Spleen (tissue), 11 donors: ENCODE data around the gene TAF11L13. TPM values are rescaled to one million over a fixed set of nuclear protein-coding genes. Genes with fewer than 3 reads are reported as not detected.

Experiments used
- DNase-seq: peaks from one replicate; pipeline ENCODE4 v3.0.0-alpha.2; 2020
- H3K27ac ChIP-seq, 8 donors: fragments of 200-600 bp; sonication (generic) in 7 of 8; 1 replicate in 4 of 8; 2 replicates in 4 of 8; pipeline versions ENCODE4 v1.5.0 to v1.8.0; 2016 to 2021; ENCODE audit warnings: inconsistent platforms in 4 of 8, mild to moderate bottlenecking in 4 of 8, moderate library complexity in 1 of 8
- H3K27me3 ChIP-seq, 7 donors: fragments of 200-600 bp; sonication (generic) in 6 of 7; replicated peaks in 1 of 7; 1 replicate in 4 of 7; 2 replicates in 3 of 7; pipeline versions ENCODE4 v1.5.0 to v1.8.0; 2016 to 2021; ENCODE audit warnings: inconsistent platforms in 3 of 7, mild to moderate bottlenecking in 1 of 7
- H3K36me3 ChIP-seq, 6 donors: fragments of 200-600 bp; sonication (generic) in 5 of 6; 1 replicate in 4 of 6; 2 replicates in 2 of 6; pipeline versions ENCODE4 v1.5.0 to v1.8.0; 2016 to 2021; ENCODE audit warnings: inconsistent platforms in 2 of 6
- H3K4me1 ChIP-seq, 6 donors: fragments of 200-600 bp; sonication (generic) in 5 of 6; 1 replicate in 3 of 6; 2 replicates in 3 of 6; pipeline versions ENCODE4 v1.5.0 to v1.8.0; 2016 to 2021; ENCODE audit warnings: inconsistent platforms in 3 of 6
- H3K4me3 ChIP-seq, 8 donors: fragments of 200-600 bp; sonication (generic) in 7 of 8; 1 replicate in 4 of 8; 2 replicates in 4 of 8; pipeline versions ENCODE4 v1.5.0 to v1.8.0; 2016 to 2021; ENCODE audit warnings: inconsistent platforms in 4 of 8, mild to moderate bottlenecking in 4 of 8, moderate library complexity in 2 of 8
- H3K9me3 ChIP-seq, 8 donors: fragments of 200-600 bp; sonication (generic) in 7 of 8; 1 replicate in 4 of 8; 2 replicates in 4 of 8; pipeline versions ENCODE4 v1.5.0 to v1.8.0; 2016 to 2021; ENCODE audit warnings: inconsistent platforms in 4 of 8
- CTCF ChIP-seq, 11 experiments: fragments of 200-600 bp in 7 of 11; fragments of 450-650 bp in 4 of 11; sonication (generic) in 4 of 11; IDR thresholded peaks in 8 of 11; conservative IDR thresholded peaks in 3 of 11; 1 replicate in 7 of 11; 2 replicates in 4 of 11; pipeline versions ENCODE4 v1.4.0 to v1.8.0; 2016 to 2021; ENCODE audit warnings: antibody characterized with exemption in 11 of 11, inconsistent platforms in 4 of 11, mild to moderate bottlenecking in 1 of 11
- POLR2A ChIP-seq, 3 donors: fragments of 450-650 bp; IDR thresholded peaks; one replicate each; pipeline ENCODE4 v1.5.1; 2017; ENCODE audit warnings: antibody characterized with exemption in 3 of 3, mild to moderate bottlenecking in 1 of 3
- POLR2AphosphoS5 ChIP-seq, 3 donors: sonication (generic); formaldehyde crosslinking; IDR thresholded peaks; one replicate each; pipeline ENCODE4 v1.5.1; 2017; ENCODE audit warnings: antibody characterized with exemption in 3 of 3
- WGBS, 5 donors: extraction: QIAGEN DNeasy Blood & Tissue Kit in 3 of 5; methylation state at CpG; one replicate each; pipeline versions ENCODE4 v1.1.5 to v1.1.7; 2013 to 2018; 5-methylcytosine and 5-hydroxymethylcytosine counted together
- intact Hi-C: fragments of 100-400 bp; cut with DNase I; formaldehyde crosslinking; loops from one replicate; pipeline ENCODE4 v1.15.0; 2023; ENCODE audit warnings: low total_unique reads
- polyA plus RNA-seq, 3 donors: library from polyadenylated mRNA; stranded (reverse); fragments of 200-250 nt; gene quantifications; one replicate each; pipeline ENCODE4 v1.2.1, GENCODE V29; 2013
- total RNA-seq, 7 donors: library from RNA; depleted of rRNA in 3 of 7; stranded (reverse); fragments of >200 nt in 3 of 7; fragmentation: NEBNext Ultra II Directional in 4 of 7; extraction: Animal tissue kit (Norgen Biotek cat#: 25700) in 4 of 7; gene quantifications; one replicate each; pipeline versions ENCODE4 v1.1.0 to v1.2.1, GENCODE V29; 2016 to 2021
- donor health status: healthy with polysubstance abuse.
- donor health status: DM: no; HTN: no; CAD: no; lungs with moderate emphysema.
- donor health status: DM: no; HTN: no; CAD: no.
- donor health status: Bipolar disorder and iron deficiency.
- donor health status: healthy.
- donor health status: DM: no; HTN: no; CAD: no.
- donor health status: DM: yes; HTN: yes; CAD: no.

TAF11L13 gene
- total and polyA plus RNA-seq, 10 donors: not detected

GRCh38 chr5:17614872-17615605 is 16.8 kb upstream of the TAF11L13 start:
- TF ChIP-seq POLR2A (IDR thresholded peaks at IDR 0.05) (no peak), CTCF (IDR thresholded peaks at IDR 0.05 in 8 of 11, conservative IDR thresholded peaks at IDR 0.05 in 3 of 11) (no peak), POLR2AphosphoS5 (IDR thresholded peaks at IDR 0.05) (no peak)
- intact Hi-C loops: no loop called here
- no peaks in the 10 kb centered on the region for H3K9me3 ChIP-seq
- no peaks in the 10 kb centered on the region for H3K4me1 ChIP-seq
- no peaks in the 10 kb centered on the region for H3K27me3 ChIP-seq
- DNase-seq: no peak
- no peak overlapping the region for H3K27ac ChIP-seq
- H3K4me3 ChIP-seq: no peak overlapping the region
- WGBS, 5 donors: 78 to 97% (median 92%) methylated on average over 4 to 17 of the region's 17 CpGs
- no peaks in the 10 kb centered on the region for H3K36me3 ChIP-seq

GRCh38 chr5:17619354-17619753 is 12.5 kb upstream of the TAF11L13 start:
- WGBS, 5 donors: 87 to 93% (median 89%) methylated on average over 3 of the region's 3 CpGs
- Histone ChIP-seq H3K27me3 (no peaks in the 10 kb centered on the region), H3K36me3 (no peaks in the 10 kb centered on the region), H3K4me3 (no peak overlapping the region), H3K4me1 (no peaks in the 10 kb centered on the region), H3K9me3 (peaks cover 0 to 8% (median 0%) of the 10 kb centered on the region in 8 donors), H3K27ac (no peak overlapping the region)
- intact Hi-C loops: no loop called here
- DNase-seq: no peak
- no peak for TF ChIP-seq POLR2AphosphoS5 (IDR thresholded peaks at IDR 0.05)

GRCh38 chr5:17620627-17621026 is 11.3 kb upstream of the TAF11L13 start:
- Histone ChIP-seq H3K9me3 (peaks cover 0 to 8% (median 0%) of the 10 kb centered on the region in 8 donors), H3K27me3 (no peaks in the 10 kb centered on the region), H3K36me3 (no peaks in the 10 kb centered on the region), H3K27ac (no peak overlapping the region), H3K4me3 (no peak overlapping the region), H3K4me1 (no peaks in the 10 kb centered on the region)
- intact Hi-C loops: no loop called here
- no peak for DNase-seq
- TF ChIP-seq CTCF (IDR thresholded peaks at IDR 0.05 in 8 of 11, conservative IDR thresholded peaks at IDR 0.05 in 3 of 11) (no peak), POLR2AphosphoS5 (IDR thresholded peaks at IDR 0.05) (no peak), POLR2A (IDR thresholded peaks at IDR 0.05) (no peak)
- 77 to 94% (median 89%) methylated on average over 10 to 17 of the region's 17 CpGs for WGBS, 5 donors

- TF ChIP-seq CTCF (IDR thresholded peaks at IDR 0.05 in 8 of 11, conservative IDR thresholded peaks at IDR 0.05 in 3 of 11) (no peak), POLR2AphosphoS5 (IDR thresholded peaks at IDR 0.05) (no peak), POLR2A (IDR thresholded peaks at IDR 0.05) (no peak)
- H3K27ac ChIP-seq: no peak overlapping the region
- no peak for DNase-seq
- WGBS, 5 donors: 84 to 95% (median 90%) methylated on average over 9 to 11 of the region's 11 CpGs; no CpG with 5 or more reads in 1 of the 5 donors
- H3K27me3 ChIP-seq: no peaks in the 10 kb centered on the region
- H3K9me3 ChIP-seq: peaks cover 0 to 2% (median 0%) of the 10 kb centered on the region in 8 donors
- no peaks in the 10 kb centered on the region for H3K36me3 ChIP-seq
- intact Hi-C loops: no loop called here
- no peaks in the 10 kb centered on the region for H3K4me1 ChIP-seq
- no peak overlapping the region for H3K4me3 ChIP-seq
Measured at GRCh38 chr5:17625686-17626085, 6.2 kb upstream of the TAF11L13 start.
